Neuronal stem cell (in vitro differentiated cells): ENCODE results near the gene GGA2.

Experiments used
- DNase-seq: peaks from one replicate; pipeline ENCODE4 v3.0.0-alpha.2; 2013; ENCODE audit warnings: low spot score
- H2AFZ ChIP-seq: one replicate; pipeline ENCODE4 v1.6.1; 2013; ENCODE audit warnings: mild to moderate bottlenecking, low read length, inconsistent platforms
- H2AK5ac ChIP-seq: 2 replicates; pipeline ENCODE4 v1.6.1; 2013; ENCODE audit warnings: low read depth, mild to moderate bottlenecking, inconsistent platforms, low read length, moderate library complexity, mixed read lengths
- H2BK120ac ChIP-seq: 2 replicates; pipeline ENCODE4 v1.6.1; 2013; ENCODE audit warnings: low read depth, mild to moderate bottlenecking, inconsistent platforms, low read length, moderate library complexity, mixed read lengths
- H2BK12ac ChIP-seq: one replicate; pipeline ENCODE4 v1.6.1; 2013; ENCODE audit warnings: low read length, inconsistent platforms
- H2BK15ac ChIP-seq: 2 replicates; pipeline ENCODE4 v1.6.1; 2013; ENCODE audit warnings: mild to moderate bottlenecking, low read length, inconsistent platforms, mixed read lengths
- H2BK5ac ChIP-seq: one replicate; pipeline ENCODE4 v1.6.1; 2013; ENCODE audit warnings: inconsistent platforms, mild to moderate bottlenecking, low read length, moderate library complexity
- H3K14ac ChIP-seq: one replicate; pipeline ENCODE4 v1.6.1; 2013; ENCODE audit warnings: low read length, inconsistent platforms
- H3K18ac ChIP-seq: 2 replicates; pipeline ENCODE4 v1.6.1; 2013; ENCODE audit warnings: low read length, inconsistent platforms
- H3K23ac ChIP-seq: 2 replicates; pipeline ENCODE4 v1.6.1; 2013; ENCODE audit warnings: low read depth, mild to moderate bottlenecking, mixed read lengths, low read length, inconsistent platforms; ENCODE audit not compliant: poor library complexity
- H3K27ac ChIP-seq: replicated peaks from 3 replicates; pipeline ENCODE4 v1.5.1; 2013; ENCODE audit warnings: low read length, inconsistent platforms
- H3K27me3 ChIP-seq, 3 experiments: 2 replicates each; pipeline ENCODE4 v1.6.1; 2013; ENCODE audit warnings: low read length in 3 of 3, mild to moderate bottlenecking in 2 of 3, inconsistent platforms in 1 of 3, low read depth in 1 of 3, mixed read lengths in 1 of 3, moderate library complexity in 1 of 3; ENCODE audit not compliant: control insufficient read depth in 3 of 3, insufficient read depth in 3 of 3
- H3K36me3 ChIP-seq, 2 donors: replicated peaks in 1 of 2; 2 replicates each; pipeline ENCODE4 v1.6.1; 2013; ENCODE audit warnings: low read length in 2 of 2; ENCODE audit not compliant: control insufficient read depth in 2 of 2, insufficient read depth in 2 of 2
- H3K4ac ChIP-seq: 2 replicates; pipeline ENCODE4 v1.6.1; 2013; ENCODE audit warnings: inconsistent platforms, mild to moderate bottlenecking, low read length, moderate library complexity
- H3K4me1 ChIP-seq, 2 donors: 1 replicate in 1 of 2; 2 replicates in 1 of 2; pipeline ENCODE4 v1.6.1; 2013; ENCODE audit warnings: low read length in 2 of 2, low read depth in 1 of 2; ENCODE audit not compliant: control insufficient read depth in 2 of 2, insufficient read depth in 1 of 2
- H3K4me2 ChIP-seq: one replicate; pipeline ENCODE4 v1.6.1; 2013; ENCODE audit warnings: mild to moderate bottlenecking, low read length, inconsistent platforms; ENCODE audit not compliant: insufficient read depth, poor library complexity, severe bottlenecking
- H3K4me3 ChIP-seq, 2 donors: 2 replicates each; pipeline ENCODE4 v1.5.1; 2013; ENCODE audit warnings: low read length in 2 of 2, mild to moderate bottlenecking in 2 of 2, inconsistent platforms in 1 of 2, moderate library complexity in 1 of 2
- H3K79me1 ChIP-seq: one replicate; pipeline ENCODE4 v1.6.1; 2013; ENCODE audit warnings: low read depth, mild to moderate bottlenecking, inconsistent platforms, low read length, moderate library complexity
- H3K9ac ChIP-seq: one replicate; pipeline ENCODE4 v1.6.1; 2013; ENCODE audit warnings: mild to moderate bottlenecking, low read depth, low read length, inconsistent platforms; ENCODE audit not compliant: poor library complexity
- H3K9me3 ChIP-seq, 2 donors: replicated peaks in 1 of 2; 2 replicates each; pipeline versions ENCODE3 to v1.6.1; 2013; ENCODE audit warnings: low read length in 2 of 2, mild to moderate bottlenecking in 2 of 2, inconsistent platforms in 1 of 2, low read depth in 1 of 2, mixed read lengths in 1 of 2, moderate library complexity in 1 of 2; ENCODE audit not compliant: control insufficient read depth in 2 of 2, insufficient read depth in 1 of 2
- H4K8ac ChIP-seq: one replicate; pipeline ENCODE4 v1.6.1; 2013; ENCODE audit warnings: low read depth, mild to moderate bottlenecking, inconsistent platforms, low read length, moderate library complexity
- H4K91ac ChIP-seq: one replicate; pipeline ENCODE4 v1.6.1; 2013; ENCODE audit warnings: low read length, low read depth, mild to moderate bottlenecking, inconsistent platforms; ENCODE audit not compliant: poor library complexity
- WGBS, 2 donors: extraction: QIAGEN DNeasy Blood & Tissue Kit; methylation state at CpG; one replicate each; pipeline ENCODE4 v1.1.7; 2013; ENCODE audit warnings: missing lambda C conversion rate in 2 of 2, mixed read lengths in 1 of 2; ENCODE audit not compliant: insufficient read length in 2 of 2, insufficient replicate concordance in 1 of 2; ENCODE audit errors: extremely low coverage in 2 of 2; 5-methylcytosine and 5-hydroxymethylcytosine counted together

Gene GGA2

DNA sequence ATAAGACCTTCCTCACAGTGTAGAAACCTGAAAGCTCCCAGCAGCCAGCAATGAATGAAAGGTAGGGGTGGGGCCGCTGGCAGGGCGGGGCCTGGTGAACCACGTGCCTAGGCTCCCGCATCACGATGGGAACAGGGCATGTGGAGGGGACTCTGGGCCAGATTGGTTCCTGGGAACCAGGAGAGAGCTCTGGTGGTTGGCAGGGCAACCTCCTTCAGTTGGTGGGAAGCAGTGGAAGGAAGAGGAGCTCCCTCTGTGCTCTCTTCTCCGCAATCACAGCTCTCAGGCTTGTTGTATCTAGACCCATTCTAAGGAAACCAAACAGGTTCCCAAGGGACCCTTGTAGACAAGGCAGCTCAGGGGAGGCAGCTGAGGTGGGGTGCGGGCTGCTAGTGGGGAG lies 10.5 kb downstream of the GGA2 start:
- WGBS, 2 donors: no CpG with 5 or more reads among the region's 7 CpGs
- Histone ChIP-seq H2BK15ac (no peak overlapping the region), H3K36me3 (peaks cover 13 to 65% of the 10 kb centered on the region in 2 donors), H3K79me1 (peaks cover 6% of the 10 kb centered on the region), H3K27me3 (no peaks in the 10 kb centered on the region), H2BK5ac (no peak overlapping the region), H3K4me1 (peaks cover 10% of the 10 kb centered on the region in 2 donors), H4K91ac (no peak overlapping the region), H3K27ac (no peak overlapping the region), H3K9ac (no peak overlapping the region), H3K18ac (no peak overlapping the region), H2BK120ac (no peak overlapping the region), H4K8ac (no peak overlapping the region), H3K23ac (no peak overlapping the region), H3K4ac (no peak overlapping the region), H3K9me3 (no peaks in the 10 kb centered on the region), H3K4me3 (no peak overlapping the region), H2AK5ac (no peak overlapping the region), H3K4me2 (no peak overlapping the region), H3K14ac (no peak overlapping the region), H2BK12ac (no peak overlapping the region), H2AFZ (no peak overlapping the region)
- no peak for DNase-seq

DNA sequence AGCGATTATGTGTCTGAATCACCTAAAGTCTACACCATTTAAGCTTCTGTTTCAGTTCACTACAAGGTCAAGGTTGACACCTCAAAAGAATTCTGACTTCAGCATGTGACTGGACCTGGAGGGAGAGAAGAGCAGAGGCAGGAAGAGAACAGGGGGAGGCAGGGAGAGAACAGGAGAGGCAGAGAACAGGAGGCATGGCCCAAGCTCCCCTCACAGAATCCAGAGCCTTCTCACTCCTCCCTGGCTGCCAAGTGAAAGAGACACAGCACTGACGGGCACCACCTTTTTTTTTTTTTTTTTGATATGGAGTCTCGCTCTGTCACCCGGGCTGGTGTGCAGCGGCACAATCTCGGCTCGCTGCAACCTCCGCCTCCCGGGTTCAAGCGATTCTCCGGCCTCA lies 11.4 kb downstream of the GGA2 start:
- Histone ChIP-seq H4K8ac (no peak overlapping the region), H3K4me3 (no peak overlapping the region), H2BK5ac (no peak overlapping the region), H2AK5ac (no peak overlapping the region), H3K18ac (no peak overlapping the region), H3K9me3 (no peaks in the 10 kb centered on the region), H2AFZ (no peak overlapping the region), H3K79me1 (peaks cover 6% of the 10 kb centered on the region), H3K23ac (no peak overlapping the region), H3K9ac (no peak overlapping the region), H2BK120ac (no peak overlapping the region), H3K36me3 (peaks cover 21 to 73% of the 10 kb centered on the region in 2 donors), H3K27ac (no peak overlapping the region), H2BK15ac (no peak overlapping the region), H3K4me2 (no peak overlapping the region), H2BK12ac (no peak overlapping the region), H3K4me1 (peaks cover 2 to 5% of the 10 kb centered on the region in 2 donors), H3K27me3 (no peaks in the 10 kb centered on the region), H4K91ac (no peak overlapping the region), H3K4ac (no peak overlapping the region), H3K14ac (no peak overlapping the region)
- no CpG with 5 or more reads among the region's 11 CpGs for WGBS, 2 donors
- DNase-seq: no peak

DNA sequence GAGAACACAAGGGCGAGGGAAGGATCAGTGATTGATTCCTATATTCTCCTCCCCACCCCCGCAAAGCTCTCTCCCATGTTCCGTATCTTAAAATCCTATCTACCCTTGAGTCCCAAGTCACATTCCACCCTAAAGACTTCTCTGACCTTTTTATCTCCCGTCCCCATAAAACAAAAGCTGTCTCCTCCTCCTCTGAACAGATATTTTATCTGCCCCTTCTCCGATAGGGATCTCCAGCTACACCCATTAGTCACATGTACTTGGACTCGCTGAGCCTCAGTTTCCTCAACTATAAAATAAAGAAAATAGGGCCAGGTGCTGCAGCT lies 12.8 kb downstream of the GGA2 start:
- no peak overlapping the region for H3K4me3 ChIP-seq
- no peak overlapping the region for H2BK12ac ChIP-seq
- no peaks in the 10 kb centered on the region for H3K9me3 ChIP-seq
- H2BK15ac ChIP-seq: no peak overlapping the region
- no peak overlapping the region for H2AK5ac ChIP-seq
- no peak overlapping the region for H2AFZ ChIP-seq
- H2BK5ac ChIP-seq: no peak overlapping the region
- H3K4me2 ChIP-seq: no peak overlapping the region
- peaks cover 0 to 4% of the 10 kb centered on the region in 2 donors for H3K4me1 ChIP-seq
- H4K91ac ChIP-seq: no peak overlapping the region
- no peaks in the 10 kb centered on the region for H3K27me3 ChIP-seq
- H3K27ac ChIP-seq: no peak overlapping the region
- no peak overlapping the region for H3K23ac ChIP-seq
- H4K8ac ChIP-seq: no peak overlapping the region
- H3K4ac ChIP-seq: no peak overlapping the region
- H3K36me3 ChIP-seq: peaks cover 34 to 79% of the 10 kb centered on the region in 2 donors
- no peak overlapping the region for H3K18ac ChIP-seq
- DNase-seq: no peak
- H2BK120ac ChIP-seq: no peak overlapping the region
- no peak overlapping the region for H3K14ac ChIP-seq
- H3K79me1 ChIP-seq: peaks cover 6% of the 10 kb centered on the region
- no peak overlapping the region for H3K9ac ChIP-seq
- no CpG with 5 or more reads among the region's 6 CpGs for WGBS, 2 donors

DNA sequence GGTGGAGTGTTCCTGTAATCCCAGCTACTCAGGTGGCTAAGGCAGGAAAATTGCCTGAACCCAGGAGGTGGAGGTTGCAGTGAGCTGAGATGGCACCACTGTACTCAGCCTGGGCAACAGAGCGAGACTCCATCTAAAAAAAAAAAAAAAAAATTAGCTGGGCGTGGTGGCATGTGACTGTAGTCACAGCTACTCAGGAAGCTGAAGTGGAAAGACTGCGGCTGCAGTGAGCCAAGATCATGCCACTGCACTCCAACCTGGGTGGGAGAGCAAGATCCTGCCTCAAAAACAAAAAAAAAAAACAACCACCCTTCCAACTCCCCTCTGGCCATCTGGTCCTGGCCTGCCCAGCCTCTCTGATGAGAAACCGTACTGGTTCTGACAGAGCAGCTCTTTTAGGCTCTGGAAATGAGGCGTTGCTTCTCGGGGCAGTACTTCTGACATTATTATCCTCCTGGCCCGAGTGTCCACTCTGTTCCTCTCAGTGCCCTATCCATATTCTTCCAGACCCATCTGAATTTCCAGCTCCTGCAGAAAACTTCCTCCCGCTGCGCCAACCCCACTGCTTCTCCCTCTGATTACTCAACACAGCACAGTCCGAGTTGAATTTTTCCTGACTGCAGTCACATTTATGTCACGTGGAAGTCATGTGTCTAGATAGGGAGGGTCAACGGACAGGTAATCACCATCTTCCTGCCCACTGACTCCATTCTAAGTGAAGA lies 13.3 kb downstream of the GGA2 start:
- no peak overlapping the region for H3K27ac ChIP-seq
- no peak overlapping the region for H2AK5ac ChIP-seq
- peaks cover 4% of the 10 kb centered on the region for H3K79me1 ChIP-seq
- H3K27me3 ChIP-seq: no peaks in the 10 kb centered on the region
- no peak overlapping the region for H3K9ac ChIP-seq
- H2BK5ac ChIP-seq: no peak overlapping the region
- H2BK12ac ChIP-seq: no peak overlapping the region
- H3K4me3 ChIP-seq: no peak overlapping the region
- WGBS, 2 donors: no CpG with 5 or more reads among the region's 12 CpGs
- H3K4ac ChIP-seq: no peak overlapping the region
- no peak overlapping the region for H3K23ac ChIP-seq
- no peak overlapping the region for H4K8ac ChIP-seq
- no peaks in the 10 kb centered on the region for H3K9me3 ChIP-seq
- H3K18ac ChIP-seq: no peak overlapping the region
- H3K4me1 ChIP-seq: no peaks in the 10 kb centered on the region
- no peak overlapping the region for H3K4me2 ChIP-seq
- no peak overlapping the region for H3K14ac ChIP-seq
- no peak overlapping the region for H2BK120ac ChIP-seq
- no peak overlapping the region for H4K91ac ChIP-seq
- H2BK15ac ChIP-seq: no peak overlapping the region
- H2AFZ ChIP-seq: no peak overlapping the region
- no peak for DNase-seq
- peaks cover 33 to 79% of the 10 kb centered on the region in 2 donors for H3K36me3 ChIP-seq
